A549 treated with dexamethasone at 1 μM for 4 hours (cell line): ENCODE results near the gene SLC7A9. TPM values are rescaled to one million over a fixed set of nuclear protein-coding genes. Genes with fewer than 3 reads are reported as not detected.

ENCODE experiments used
- total RNA-seq: library from RNA; stranded (reverse); fragments of 200-300 nt; extraction: Qiagen RNA extraction; gene quantifications from 5 replicates; pipeline ENCODE4 v1.2.3, GENCODE V29; 2022

Gene SLC7A9
- total RNA-seq, result 0.23 to 0.57 TPM (median 0.49 TPM) in 5 replicates

GRCh38 chr19:32869369-32869965 lies at the start of gene SLC7A9:
Gene SLC7A9, minus strand, starts transcription at chr19:32869767. Its CDS starts 1,233 bp downstream, at chr19:32868534.

Other genes starting within 250 kb of the SLC7A9 start
- 35.6 to 47.5 TPM (median 42.0 TPM) in 5 replicates for gene ANKRD27, start 194.6 kb downstream of the SLC7A9 start, total RNA-seq
- gene RGS9BP, start 193.9 kb downstream of the SLC7A9 start, total RNA-seq, result 0.32 to 0.41 TPM (median 0.35 TPM) in 5 replicates
- gene NUDT19, start 177.9 kb downstream of the SLC7A9 start, total RNA-seq, result 30.2 to 42.6 TPM (median 38.2 TPM) in 5 replicates
- gene TDRD12, start 150.0 kb downstream of the SLC7A9 start, total RNA-seq, result 0.09 to 0.59 TPM (median 0.16 TPM) in 5 replicates
- gene CEP89, start 102.2 kb upstream of the SLC7A9 start, total RNA-seq, result 42.4 to 51.9 TPM (median 48.6 TPM) in 5 replicates
- gene FAAP24, start 102.5 kb upstream of the SLC7A9 start, total RNA-seq, result 12.6 to 15.2 TPM (median 14.6 TPM) in 5 replicates
- 39.3 to 49.0 TPM (median 46.9 TPM) in 5 replicates for gene RHPN2, start 195.1 kb upstream of the SLC7A9 start, total RNA-seq
- 11.0 to 14.7 TPM (median 12.9 TPM) in 5 replicates for gene GPATCH1, start 211.4 kb upstream of the SLC7A9 start, total RNA-seq